Lower lobe of right lung (tissue), 2 donors: Measurements from ENCODE around the gene SMYD3. TPM values are rescaled to one million over a fixed set of nuclear protein-coding genes. Genes with fewer than 3 reads are reported as not detected.

ENCODE experiments used
- ATAC-seq, 2 donors: fragments of 200-7000 bp; cut with Tn5 transposase; one replicate each; pipeline ENCODE4 v1.9.1; 2020 to 2022; ENCODE audit warnings: mild to moderate bottlenecking in 2 of 2, moderate library complexity in 2 of 2
- DNase-seq: peaks from one replicate; pipeline ENCODE4 v3.0.0-alpha.2; 2020
- H3K27ac ChIP-seq: fragments of 200-600 bp; one replicate; pipeline ENCODE4 v1.8.0; 2022
- H3K27me3 ChIP-seq: fragments of 200-600 bp; one replicate; pipeline ENCODE4 v1.8.0; 2022; ENCODE audit warnings: low read depth
- H3K36me3 ChIP-seq: fragments of 200-600 bp; one replicate; pipeline ENCODE4 v1.8.0; 2022; ENCODE audit warnings: mild to moderate bottlenecking
- H3K4me1 ChIP-seq: fragments of 200-600 bp; one replicate; pipeline ENCODE4 v1.8.0; 2022
- H3K4me3 ChIP-seq: fragments of 200-600 bp; one replicate; pipeline ENCODE4 v1.8.0; 2022; ENCODE audit warnings: mild to moderate bottlenecking
- H3K9me3 ChIP-seq: fragments of 200-600 bp; one replicate; pipeline ENCODE4 v1.8.0; 2022
- intact Hi-C: fragments of 100-400 bp; cut with DNase I; formaldehyde crosslinking; loops from one replicate; pipeline ENCODE4 v1.11.0; 2022
- total RNA-seq: library from RNA; stranded (reverse); fragmentation: NEBNext Ultra II Directional; extraction: Animal tissue kit (Norgen Biotek cat#: 25700); gene quantifications from one replicate; pipeline ENCODE4 v1.2.1, GENCODE V29; 2021
- TF ChIP-seq, protein P1 (sequence below): fragments of 200-600 bp; IDR thresholded peaks from one replicate; pipeline ENCODE4 v1.8.0; 2022; ENCODE audit warnings: antibody characterized with exemption, mild to moderate bottlenecking
- donor health status: DM: no; HTN: yes; CAD: no; lungs with severe emphysema.

Gene SMYD3
- total RNA-seq, 1 donor from 2014 or later, result 20.5 TPM

DNA sequence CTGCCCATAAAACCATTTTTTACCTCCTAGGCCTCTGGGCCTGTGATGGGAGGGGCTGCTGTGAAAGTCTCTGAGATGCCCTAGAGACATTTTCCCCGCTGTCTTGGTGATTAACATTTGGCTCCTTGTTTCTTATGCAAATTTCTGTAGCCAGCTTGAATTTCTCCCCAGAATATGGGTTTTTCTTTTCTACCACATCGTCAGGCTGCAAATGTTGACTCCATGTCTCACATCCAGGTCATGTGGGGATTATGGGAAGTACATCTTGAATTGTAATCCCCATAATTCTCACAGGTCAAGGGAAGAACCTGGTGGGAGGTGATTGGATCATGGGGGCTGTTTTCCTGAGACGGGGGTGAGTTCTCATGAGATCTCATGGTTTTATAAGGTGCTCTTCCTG, 603.2 kb downstream of the SMYD3 start:
- Histone ChIP-seq H3K27ac (no peak overlapping the region), H3K36me3 (no peaks in the 10 kb centered on the region), H3K9me3 (no peaks in the 10 kb centered on the region), H3K4me3 (no peak overlapping the region), H3K4me1 (no peaks in the 10 kb centered on the region), H3K27me3 (no peaks in the 10 kb centered on the region)
- TF ChIP-seq, protein P1, sequence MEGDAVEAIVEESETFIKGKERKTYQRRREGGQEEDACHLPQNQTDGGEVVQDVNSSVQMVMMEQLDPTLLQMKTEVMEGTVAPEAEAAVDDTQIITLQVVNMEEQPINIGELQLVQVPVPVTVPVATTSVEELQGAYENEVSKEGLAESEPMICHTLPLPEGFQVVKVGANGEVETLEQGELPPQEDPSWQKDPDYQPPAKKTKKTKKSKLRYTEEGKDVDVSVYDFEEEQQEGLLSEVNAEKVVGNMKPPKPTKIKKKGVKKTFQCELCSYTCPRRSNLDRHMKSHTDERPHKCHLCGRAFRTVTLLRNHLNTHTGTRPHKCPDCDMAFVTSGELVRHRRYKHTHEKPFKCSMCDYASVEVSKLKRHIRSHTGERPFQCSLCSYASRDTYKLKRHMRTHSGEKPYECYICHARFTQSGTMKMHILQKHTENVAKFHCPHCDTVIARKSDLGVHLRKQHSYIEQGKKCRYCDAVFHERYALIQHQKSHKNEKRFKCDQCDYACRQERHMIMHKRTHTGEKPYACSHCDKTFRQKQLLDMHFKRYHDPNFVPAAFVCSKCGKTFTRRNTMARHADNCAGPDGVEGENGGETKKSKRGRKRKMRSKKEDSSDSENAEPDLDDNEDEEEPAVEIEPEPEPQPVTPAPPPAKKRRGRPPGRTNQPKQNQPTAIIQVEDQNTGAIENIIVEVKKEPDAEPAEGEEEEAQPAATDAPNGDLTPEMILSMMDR, result no peak
- DNase-seq (no peak), ATAC-seq (no peak)
- intact Hi-C loops, result no loop called here

- no peak overlapping the region for H3K4me3 ChIP-seq
- no peaks in the 10 kb centered on the region for H3K9me3 ChIP-seq
- TF ChIP-seq, protein P1, result no peak
- no peak overlapping the region for H3K27ac ChIP-seq
- ATAC-seq (no peak), DNase-seq (no peak)
- no peaks in the 10 kb centered on the region for H3K4me1 ChIP-seq
- no peaks in the 10 kb centered on the region for H3K27me3 ChIP-seq
- intact Hi-C loops, result no loop called here
- H3K36me3 ChIP-seq, result no peaks in the 10 kb centered on the region
Observed at GRCh38 chr1:245901565-245901964, 605.5 kb downstream of the SMYD3 start.

- H3K4me3 ChIP-seq, result no peak overlapping the region
- no peaks in the 10 kb centered on the region for H3K4me1 ChIP-seq
- H3K36me3 ChIP-seq, result no peaks in the 10 kb centered on the region
- TF ChIP-seq, protein P1, result no peak
- intact Hi-C loops, result no loop called here
- no peak overlapping the region for H3K27ac ChIP-seq
- H3K9me3 ChIP-seq, result no peaks in the 10 kb centered on the region
- DNase-seq (no peak), ATAC-seq (no peak)
- no peaks in the 10 kb centered on the region for H3K27me3 ChIP-seq
Observed at GRCh38 chr1:245901037-245901436, 606.0 kb downstream of the SMYD3 start.

GRCh38 chr1:245898581-245898980, 608.5 kb downstream of the SMYD3 start:
- DNase-seq (no peak), ATAC-seq (no peak)
- H3K4me3 ChIP-seq, result no peak overlapping the region
- H3K27ac ChIP-seq, result no peak overlapping the region
- TF ChIP-seq, protein P1, result no peak
- intact Hi-C loops, result no loop called here
- no peaks in the 10 kb centered on the region for H3K36me3 ChIP-seq
- H3K4me1 ChIP-seq, result no peaks in the 10 kb centered on the region
- no peaks in the 10 kb centered on the region for H3K27me3 ChIP-seq
- no peaks in the 10 kb centered on the region for H3K9me3 ChIP-seq

DNA sequence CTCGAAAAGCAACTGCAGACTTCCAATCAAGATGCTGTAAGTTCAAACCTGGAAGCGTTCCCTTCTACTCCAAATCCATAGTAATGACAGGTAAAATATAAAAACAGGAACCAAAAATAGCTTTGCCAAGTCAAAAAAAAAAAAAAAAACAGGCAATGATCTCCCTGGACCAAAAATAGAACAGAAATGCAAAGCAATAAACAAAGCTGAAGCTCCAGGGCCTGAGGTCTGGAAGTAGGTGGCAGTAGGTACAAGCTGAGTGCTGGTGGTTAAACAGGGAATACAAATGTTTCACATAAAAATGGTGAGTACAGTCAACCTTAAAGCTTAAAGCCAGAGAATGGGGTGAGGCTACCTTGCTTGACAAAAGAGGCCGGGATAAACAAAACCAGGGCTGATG, 610.8 kb downstream of the SMYD3 start:
- no peak for ATAC-seq
- no peak overlapping the region for H3K27ac ChIP-seq
- no peaks in the 10 kb centered on the region for H3K4me1 ChIP-seq
- no peak overlapping the region for H3K4me3 ChIP-seq
- TF ChIP-seq, protein P1, result no peak
- intact Hi-C loops, result no loop called here
- H3K9me3 ChIP-seq, result no peaks in the 10 kb centered on the region
- no peak for DNase-seq
- no peaks in the 10 kb centered on the region for H3K36me3 ChIP-seq
- no peaks in the 10 kb centered on the region for H3K27me3 ChIP-seq

DNA sequence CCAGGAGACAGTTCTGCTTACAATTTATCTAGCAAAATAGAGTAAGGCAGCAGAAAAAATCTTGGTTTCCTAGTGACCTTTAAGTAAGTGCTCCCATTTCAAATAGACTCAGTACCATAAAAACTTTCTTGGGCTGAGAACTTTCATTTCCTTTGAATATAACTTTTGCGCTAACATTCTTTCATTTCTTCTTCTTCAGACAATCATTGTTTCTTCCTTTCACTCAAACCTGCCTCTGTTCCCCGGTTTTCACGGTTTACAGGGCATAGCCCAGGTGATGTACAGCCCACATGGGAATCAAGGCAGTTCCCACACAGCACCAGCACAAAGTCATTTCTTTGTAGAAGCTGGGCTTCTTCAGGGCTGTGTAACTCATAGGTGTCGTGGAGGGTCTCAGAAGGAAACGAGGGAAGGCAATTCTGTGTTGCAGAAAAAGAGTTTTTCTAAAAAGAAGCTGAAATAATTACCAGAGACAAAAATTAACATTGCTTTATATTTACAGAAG, 611.6 kb downstream of the SMYD3 start:
- DNase-seq (no peak), ATAC-seq (no peak)
- H3K36me3 ChIP-seq, result no peaks in the 10 kb centered on the region
- no peak overlapping the region for H3K27ac ChIP-seq
- no peak overlapping the region for H3K4me3 ChIP-seq
- H3K27me3 ChIP-seq, result no peaks in the 10 kb centered on the region
- intact Hi-C loops, result no loop called here
- TF ChIP-seq, protein P1, result no peak
- H3K9me3 ChIP-seq, result no peaks in the 10 kb centered on the region
- H3K4me1 ChIP-seq, result no peaks in the 10 kb centered on the region
